Loucy (cell line): ENCODE measurements around the gene SDR39U1.

Experiments
- CTCF ChIP-seq: fragments of 200-600 bp; sonication (generic); conservative IDR thresholded peaks from 2 replicates; pipeline ENCODE4 v1.5.1; 2014; ENCODE audit warnings: mild to moderate bottlenecking, antibody characterized with exemption, low read length
- EZH2phosphoT487 ChIP-seq: fragments of 200-600 bp; IDR thresholded peaks from 2 replicates; pipeline ENCODE4 v1.6.1; 2018; ENCODE audit warnings: antibody characterized with exemption, mild to moderate bottlenecking, moderate library complexity, borderline replicate concordance

DNA sequence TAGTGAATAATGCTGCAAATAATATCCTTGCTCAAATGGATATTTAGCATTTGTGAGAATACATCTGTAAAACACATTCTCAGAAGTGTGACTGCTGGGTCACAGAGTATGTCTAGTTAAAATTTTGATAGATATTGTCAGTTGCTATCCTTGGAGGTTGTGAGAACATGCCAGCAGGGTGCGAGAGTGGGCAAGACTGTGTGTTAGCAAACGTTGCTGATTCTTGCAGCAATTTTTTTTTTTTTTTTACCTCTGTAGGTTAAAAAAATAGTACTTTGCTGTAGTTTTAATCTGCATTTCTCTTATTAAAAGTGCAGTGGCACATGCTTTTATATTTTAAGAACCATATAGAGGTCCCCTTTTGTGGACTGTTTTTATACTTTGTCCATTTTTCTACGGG, 48.3 kb downstream of the SDR39U1 start:
- TF ChIP-seq CTCF (peak; percentile 67), EZH2phosphoT487 (no peak)
